Vagina (tissue), 2 donors: Measurements from ENCODE around the gene MUCL3. TPM values are rescaled to one million over a fixed set of nuclear protein-coding genes. Genes with fewer than 3 reads are reported as not detected.

ENCODE experiments used
- DNase-seq, 2 donors: peaks; one replicate each; pipeline ENCODE4 v3.0.0-alpha.2; 2017; ENCODE audit errors: extremely low spot score in 2 of 2
- H3K27ac ChIP-seq: fragments of 200-600 bp; sonication (generic); one replicate; pipeline ENCODE4 v1.5.1; 2019
- H3K27me3 ChIP-seq: fragments of 200-600 bp; sonication (generic); one replicate; pipeline ENCODE4 v1.5.1; 2019
- H3K36me3 ChIP-seq, 2 donors: fragments of 200-600 bp; sonication (generic); one replicate each; pipeline ENCODE4 v1.5.1; 2017 to 2019
- H3K4me1 ChIP-seq: fragments of 200-600 bp; sonication (generic); one replicate; pipeline ENCODE4 v1.5.1; 2019
- H3K4me3 ChIP-seq, 2 donors: fragments of 200-600 bp; sonication (generic); 1 replicate in 1 of 2; 2 replicates in 1 of 2; pipeline ENCODE4 v1.5.1; 2016 to 2019
- H3K9me3 ChIP-seq: fragments of 200-600 bp; sonication (generic); one replicate; pipeline ENCODE4 v1.5.1; 2019
- CTCF ChIP-seq, 3 experiments: fragments of 450-650 bp in 2 of 3; fragments of 200-600 bp in 1 of 3; sonication (generic) in 1 of 3; IDR thresholded peaks; one replicate each; pipeline ENCODE4 v1.5.1; 2017 to 2019; ENCODE audit warnings: antibody characterized with exemption in 3 of 3, mild to moderate bottlenecking in 2 of 3, moderate library complexity in 2 of 3
- POLR2A ChIP-seq, 2 donors: fragments of 450-650 bp; IDR thresholded peaks; one replicate each; pipeline ENCODE4 v1.6.1; 2017; ENCODE audit warnings: antibody characterized with exemption in 2 of 2, mild to moderate bottlenecking in 2 of 2, moderate library complexity in 2 of 2
- POLR2AphosphoS5 ChIP-seq, 2 donors: sonication (generic); formaldehyde crosslinking; IDR thresholded peaks; one replicate each; pipeline ENCODE4 v1.9.0; 2017; ENCODE audit warnings: antibody characterized with exemption in 2 of 2, mild to moderate bottlenecking in 2 of 2, low read depth in 1 of 2; ENCODE audit not compliant: insufficient read depth in 1 of 2
- intact Hi-C: fragments of 100-400 bp; cut with DNase I; formaldehyde crosslinking; loops from one replicate; pipeline ENCODE4 v1.15.1; 2023
- total RNA-seq: library from RNA; depleted of rRNA; stranded (reverse); fragments of >200 nt; gene quantifications from one replicate; pipeline ENCODE4 v1.2.3, GENCODE V29; 2016

The MUCL3 gene
- total RNA-seq, 1 donor from 2014 or later = 0.49 TPM

DNA sequence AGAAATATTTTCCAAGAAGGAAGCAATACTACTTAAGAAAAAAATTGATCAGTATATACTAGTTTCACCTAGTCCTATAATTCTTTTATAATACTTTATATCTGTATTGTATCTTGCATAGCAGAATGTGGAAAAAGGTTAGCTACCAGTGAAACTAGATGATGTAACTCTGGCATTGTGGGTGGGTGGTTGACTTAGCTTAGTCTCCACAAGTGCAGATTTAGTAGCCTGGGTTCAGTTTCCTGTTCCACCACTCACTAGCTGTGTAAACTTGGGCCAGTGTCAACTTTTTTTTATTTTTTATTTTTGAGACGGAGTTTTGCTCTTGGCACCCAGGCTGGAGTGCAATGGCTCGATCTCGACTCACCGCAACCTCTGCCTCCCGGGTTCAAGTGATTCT, 44.7 kb downstream of the MUCL3 start:
- Histone ChIP-seq H3K4me1 (no peaks in the 10 kb centered on the region), H3K36me3 (no peaks in the 10 kb centered on the region), H3K4me3 (no peak overlapping the region), H3K27me3 (no peaks in the 10 kb centered on the region), H3K27ac (no peak overlapping the region), H3K9me3 (no peaks in the 10 kb centered on the region)
- TF ChIP-seq CTCF (IDR thresholded peaks at IDR 0.05) (no peak), POLR2AphosphoS5 (IDR thresholded peaks at IDR 0.05; ENCODE audit: insufficient read depth in 1 of 2, low read depth in 1 of 2) (no peak), POLR2A (IDR thresholded peaks at IDR 0.05) (no peak)
- intact Hi-C loops = no loop called here
- DNase-seq = no peak

DNA sequence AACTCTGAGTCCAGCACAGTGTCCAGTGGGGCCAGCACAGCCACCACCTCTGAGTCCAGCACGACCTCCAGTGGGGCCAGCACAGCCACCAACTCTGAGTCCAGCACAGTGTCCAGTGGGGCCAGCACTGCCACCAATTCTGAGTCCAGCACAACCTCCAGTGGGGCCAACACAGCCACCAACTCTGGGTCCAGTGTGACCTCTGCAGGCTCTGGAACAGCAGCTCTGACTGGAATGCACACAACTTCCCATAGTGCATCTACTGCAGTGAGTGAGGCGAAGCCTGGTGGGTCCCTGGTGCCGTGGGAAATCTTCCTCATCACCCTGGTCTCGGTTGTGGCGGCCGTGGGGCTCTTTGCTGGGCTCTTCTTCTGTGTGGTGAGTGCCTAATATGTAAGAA, 46.5 kb downstream of the MUCL3 start:
- Histone ChIP-seq H3K27me3 (no peaks in the 10 kb centered on the region), H3K4me3 (no peak overlapping the region), H3K27ac (no peak overlapping the region), H3K36me3 (no peaks in the 10 kb centered on the region), H3K4me1 (no peaks in the 10 kb centered on the region), H3K9me3 (no peaks in the 10 kb centered on the region)
- no peak for DNase-seq
- no peak for TF ChIP-seq POLR2AphosphoS5 (IDR thresholded peaks at IDR 0.05; ENCODE audit: insufficient read depth in 1 of 2, low read depth in 1 of 2)
- no peak for TF ChIP-seq POLR2A (IDR thresholded peaks at IDR 0.05)
- no peak for TF ChIP-seq CTCF (IDR thresholded peaks at IDR 0.05)
- intact Hi-C loops = no loop called here

DNA sequence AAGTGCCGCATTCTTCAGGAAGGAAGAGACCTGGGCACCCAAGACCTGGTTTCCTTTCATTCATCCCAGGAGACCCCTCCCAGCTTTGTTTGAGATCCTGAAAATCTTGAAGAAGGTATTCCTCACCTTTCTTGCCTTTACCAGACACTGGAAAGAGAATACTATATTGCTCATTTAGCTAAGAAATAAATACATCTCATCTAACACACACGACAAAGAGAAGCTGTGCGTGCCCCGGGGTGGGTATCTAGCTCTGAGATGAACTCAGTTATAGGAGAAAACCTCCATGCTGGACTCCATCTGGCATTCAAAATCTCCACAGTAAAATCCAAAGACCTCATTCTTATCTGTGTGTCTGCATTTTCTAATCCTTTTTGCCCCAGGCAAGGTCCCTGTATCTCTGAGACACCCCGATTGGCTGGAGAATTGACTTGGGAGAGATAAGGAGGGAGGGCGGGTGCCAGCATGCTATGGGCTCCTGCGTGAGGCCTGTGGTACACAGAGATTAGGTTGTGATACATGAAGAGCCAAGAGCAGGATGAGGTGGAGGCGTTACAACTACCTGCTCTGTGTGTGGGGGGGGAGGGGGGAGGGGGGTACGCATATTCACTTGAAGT, 47.5 kb downstream of the MUCL3 start:
- intact Hi-C loops = no loop called here
- no peaks in the 10 kb centered on the region for H3K9me3 ChIP-seq
- H3K4me3 ChIP-seq = no peak overlapping the region
- no peaks in the 10 kb centered on the region for H3K36me3 ChIP-seq
- no peak for DNase-seq
- H3K27ac ChIP-seq = no peak overlapping the region
- H3K4me1 ChIP-seq = no peaks in the 10 kb centered on the region
- no peak for TF ChIP-seq CTCF (IDR thresholded peaks at IDR 0.05)
- no peak for TF ChIP-seq POLR2A (IDR thresholded peaks at IDR 0.05)
- TF ChIP-seq POLR2AphosphoS5 (IDR thresholded peaks at IDR 0.05; ENCODE audit: insufficient read depth in 1 of 2, low read depth in 1 of 2) = no peak
- H3K27me3 ChIP-seq = no peaks in the 10 kb centered on the region

DNA sequence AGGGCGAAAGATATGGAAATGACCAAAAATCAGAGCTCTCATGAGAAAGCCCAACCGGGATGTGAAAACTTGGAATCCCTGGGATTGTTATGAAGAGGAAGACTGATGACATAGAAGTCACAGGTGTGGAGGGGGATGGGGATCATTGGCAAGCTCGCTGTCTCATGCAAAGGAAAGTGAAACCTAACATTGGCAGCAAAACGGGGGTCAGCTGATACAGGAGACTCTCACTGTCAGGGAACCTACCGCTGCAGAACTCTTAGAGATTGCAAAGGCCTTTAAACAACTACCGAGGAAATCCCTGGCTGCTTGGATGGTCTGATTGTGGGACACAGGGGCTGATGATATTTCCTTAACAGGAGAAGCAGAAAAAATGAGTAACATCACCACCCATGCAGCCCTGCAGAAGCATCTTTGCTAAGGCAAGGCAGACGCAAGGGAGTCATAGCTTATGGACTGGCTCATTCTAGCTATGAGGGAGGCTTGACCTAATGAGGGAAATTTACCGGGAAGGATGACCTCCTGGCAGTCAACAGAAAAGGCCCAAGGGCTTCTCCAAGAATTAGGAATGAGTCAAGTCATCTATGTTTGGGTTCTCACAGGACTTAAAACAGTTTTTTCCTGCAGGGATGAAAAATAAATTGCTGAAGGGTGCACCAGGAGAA, 49.8 kb downstream of the MUCL3 start:
- Histone ChIP-seq H3K27ac (no peak overlapping the region), H3K27me3 (no peaks in the 10 kb centered on the region), H3K9me3 (no peaks in the 10 kb centered on the region), H3K4me3 (no peak overlapping the region), H3K36me3 (no peaks in the 10 kb centered on the region), H3K4me1 (no peaks in the 10 kb centered on the region)
- no peak for TF ChIP-seq POLR2A (IDR thresholded peaks at IDR 0.05)
- no peak for TF ChIP-seq CTCF (IDR thresholded peaks at IDR 0.05)
- TF ChIP-seq POLR2AphosphoS5 (IDR thresholded peaks at IDR 0.05; ENCODE audit: insufficient read depth in 1 of 2, low read depth in 1 of 2) = no peak
- intact Hi-C loops = no loop called here
- no peak for DNase-seq

GRCh38 chr6:30991891-30992290, 51.1 kb downstream of the MUCL3 start:
- DNase-seq = no peak
- no peaks in the 10 kb centered on the region for H3K9me3 ChIP-seq
- no peak for TF ChIP-seq POLR2AphosphoS5 (IDR thresholded peaks at IDR 0.05; ENCODE audit: insufficient read depth in 1 of 2, low read depth in 1 of 2)
- no peak for TF ChIP-seq POLR2A (IDR thresholded peaks at IDR 0.05)
- no peaks in the 10 kb centered on the region for H3K36me3 ChIP-seq
- H3K4me3 ChIP-seq = no peak overlapping the region
- no peak overlapping the region for H3K27ac ChIP-seq
- intact Hi-C loops = no loop called here
- H3K4me1 ChIP-seq = no peaks in the 10 kb centered on the region
- no peaks in the 10 kb centered on the region for H3K27me3 ChIP-seq
